HG02798 (cell line): Measurements from ENCODE around the gene IARS1.

Source experiments
- ATAC-seq: cut with Tn5 transposase; IDR thresholded peaks from one replicate; pipeline ENCODE4 v1.9.1; 2021; ENCODE audit warnings: mild to moderate bottlenecking; ENCODE audit not compliant: unreplicated experiment, poor library complexity

The IARS1 gene

GRCh38 chr9:92297611-92298010, 4.1 kb upstream of the IARS1 start:
- no peak for ATAC-seq

- no peak for ATAC-seq
Observed at GRCh38 chr9:92295827-92296258, 2.3 kb upstream of the IARS1 start.

DNA sequence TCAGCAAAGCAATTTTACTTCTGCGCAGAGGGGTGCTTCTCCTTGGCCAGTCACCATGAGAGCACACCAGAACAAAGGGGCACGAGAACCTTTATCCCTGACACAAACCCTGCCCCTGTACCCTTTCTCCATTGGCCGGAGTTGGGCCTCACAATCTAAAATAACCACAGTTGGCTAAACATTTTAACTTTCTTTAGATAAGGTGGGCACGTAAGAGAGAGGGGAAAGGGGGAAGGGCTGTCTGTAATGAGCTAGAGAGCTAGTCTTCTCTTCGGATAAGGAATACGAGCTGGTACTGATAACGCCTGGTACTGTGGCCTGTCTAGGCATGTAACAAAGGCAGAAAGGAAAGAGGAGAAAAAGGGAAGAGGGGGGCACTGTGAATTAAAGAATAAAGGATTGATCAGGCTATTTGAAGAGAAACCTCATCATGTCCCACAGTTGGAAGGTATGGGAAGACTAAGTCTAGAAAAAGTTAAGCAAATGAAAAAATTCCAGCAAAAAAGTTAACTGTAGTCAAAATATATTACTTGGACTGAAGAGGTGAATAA, 1.8 kb upstream of the IARS1 start:
- ATAC-seq = no peak

- ATAC-seq = no peak
Observed at GRCh38 chr9:92294297-92294676, 790 bp upstream of the IARS1 start.

- no peak for ATAC-seq
Observed at GRCh38 chr9:92293075-92293354, 482 bp downstream of the IARS1 start.

DNA sequence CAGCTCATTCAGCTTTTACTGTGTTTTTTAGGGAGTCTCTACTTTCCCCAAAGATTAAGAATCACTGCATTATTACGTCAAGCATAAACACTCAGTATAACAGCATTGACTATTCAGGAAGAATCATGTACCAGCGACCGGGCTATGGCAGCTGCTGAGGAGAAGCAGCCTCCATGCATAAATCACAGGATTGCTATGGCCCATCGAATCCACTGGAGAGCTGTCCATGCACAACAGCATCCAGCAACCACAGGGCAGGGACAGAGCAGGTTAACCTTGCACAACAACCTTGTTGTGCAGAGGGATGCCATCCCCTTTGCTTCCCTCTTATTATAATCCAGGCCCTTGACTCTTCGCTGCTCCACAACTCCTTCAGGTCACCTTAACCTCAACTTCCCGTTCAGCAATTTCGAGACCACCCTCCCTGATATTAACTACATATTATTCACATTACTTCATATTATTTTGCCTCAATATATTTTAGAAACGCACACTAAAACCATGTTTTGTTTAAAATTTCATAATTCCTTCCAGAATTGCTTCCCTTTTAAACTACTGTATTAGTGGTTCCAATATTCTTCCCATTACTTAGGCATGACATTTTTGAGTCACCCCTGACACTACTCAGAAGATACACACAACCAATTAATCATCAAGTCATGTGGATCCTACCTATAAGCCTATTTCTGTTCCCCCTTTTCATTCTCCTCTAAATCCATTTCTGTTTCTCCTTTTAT, 991 bp downstream of the IARS1 start:
- ATAC-seq = no peak

DNA sequence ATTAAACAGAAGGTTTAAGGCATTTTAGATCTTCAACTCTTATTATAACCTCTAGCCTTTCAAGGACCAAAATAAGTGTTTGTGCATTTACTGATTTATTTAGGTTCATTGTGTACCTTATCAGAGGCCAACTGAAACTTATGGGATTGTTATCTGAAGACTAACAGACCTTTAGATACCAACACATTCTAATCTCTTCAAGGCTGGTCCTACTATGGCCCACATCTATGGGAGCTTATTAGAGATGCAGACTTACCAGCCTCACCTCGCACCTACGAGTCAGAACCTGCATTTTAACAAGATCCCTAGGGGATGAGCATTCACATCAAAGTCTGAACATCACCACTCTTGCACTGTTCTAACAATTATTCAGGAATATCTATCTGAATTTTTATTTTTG, 1.9 kb downstream of the IARS1 start:
- ATAC-seq = no peak

GRCh38 chr9:92290785-92291429, 2.6 kb downstream of the IARS1 start:
- ATAC-seq = no peak

GRCh38 chr9:92289708-92290390, 3.6 kb downstream of the IARS1 start:
- ATAC-seq = no peak

- ATAC-seq = no peak
Observed at GRCh38 chr9:92279302-92279701, 14.2 kb downstream of the IARS1 start.

GRCh38 chr9:92278110-92278509, 15.4 kb downstream of the IARS1 start:
- no peak for ATAC-seq

DNA sequence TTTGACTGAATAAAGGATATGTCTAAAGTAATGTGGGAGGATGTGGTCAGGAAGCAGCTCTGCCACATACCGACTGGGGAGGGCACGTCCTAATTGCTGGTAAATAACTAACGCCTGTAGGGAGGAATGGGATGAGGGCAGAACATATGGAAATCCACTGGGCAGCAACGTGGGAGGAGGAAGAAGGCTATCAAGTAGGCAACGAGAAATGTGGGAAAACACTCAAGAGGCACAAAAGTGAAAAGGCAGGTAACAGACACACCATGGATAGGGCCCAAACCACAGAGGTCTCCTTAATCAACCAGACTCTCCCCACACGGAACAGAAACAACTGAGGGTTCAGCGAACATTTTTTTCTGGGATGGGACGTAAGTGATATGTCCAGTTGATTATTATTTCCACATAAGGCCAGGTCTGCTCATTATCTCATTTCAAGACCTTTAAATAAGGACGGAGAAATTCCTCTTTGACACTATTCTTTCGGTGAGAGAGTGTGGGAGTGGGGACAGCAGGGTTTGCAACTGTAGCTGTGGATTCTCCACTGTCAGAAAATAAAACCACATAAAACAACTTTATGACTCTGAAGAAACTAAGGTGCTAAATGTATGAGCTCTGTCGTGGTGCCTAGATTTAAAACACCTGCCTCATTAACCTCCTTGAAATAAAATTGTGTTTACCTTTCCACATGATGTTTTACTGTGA, 17.0 kb downstream of the IARS1 start:
- no peak for ATAC-seq

DNA sequence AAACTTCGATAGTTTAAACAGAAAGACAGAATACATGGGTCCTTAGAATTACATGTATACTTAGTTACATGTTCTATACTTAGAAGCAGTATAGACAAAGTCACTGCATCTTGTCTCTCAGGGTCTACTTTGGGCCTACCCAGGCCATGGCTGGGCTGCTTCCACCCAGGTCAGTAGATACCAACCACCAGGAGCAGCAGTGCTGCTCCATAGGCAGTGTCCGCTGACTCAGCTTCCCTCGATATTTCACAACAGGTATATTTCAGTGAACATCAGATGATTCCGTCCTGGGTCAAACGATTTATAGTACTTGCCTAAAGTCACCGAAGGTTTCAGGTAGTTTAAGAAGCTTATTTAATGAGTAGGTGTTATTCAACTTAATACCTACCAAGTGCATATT, 18.0 kb downstream of the IARS1 start:
- no peak for ATAC-seq

GRCh38 chr9:92270511-92270910, 23.0 kb downstream of the IARS1 start:
- ATAC-seq = no peak

- ATAC-seq = no peak
Observed at GRCh38 chr9:92266486-92266885, 27.0 kb downstream of the IARS1 start.

- no peak for ATAC-seq
Observed at GRCh38 chr9:92265154-92265553, 28.3 kb downstream of the IARS1 start.

- no peak for ATAC-seq
Observed at GRCh38 chr9:92263131-92263530, 30.4 kb downstream of the IARS1 start.

- ATAC-seq = no peak
Observed at GRCh38 chr9:92257327-92257726, 36.2 kb downstream of the IARS1 start.

- ATAC-seq = no peak
Observed at GRCh38 chr9:92254381-92255337, 38.8 kb downstream of the IARS1 start.

DNA sequence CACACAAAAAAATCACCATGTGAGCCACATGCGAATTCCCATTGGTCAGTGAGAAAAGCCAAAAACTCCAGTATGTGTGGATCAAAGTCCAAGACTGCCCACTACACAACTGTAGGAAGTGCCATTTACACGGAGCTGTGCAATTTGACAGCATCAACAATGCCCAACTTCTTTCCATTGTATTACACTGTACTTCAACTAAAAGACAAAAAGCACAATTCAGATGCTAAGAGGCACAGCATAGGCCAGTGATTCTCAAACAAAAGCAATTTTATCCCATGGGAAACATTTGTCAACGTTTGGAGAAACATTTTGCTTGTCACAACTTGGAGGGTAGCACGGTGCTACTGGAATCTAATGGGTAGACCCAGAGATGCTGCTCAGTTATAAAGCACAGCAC, 39.8 kb downstream of the IARS1 start:
- ATAC-seq = no peak
